ENCODE measurements around the gene ANKH.
A peak's percentile ranks its signal among the peaks of the same experiment; 100 is the strongest.
"Not testable (repeated sequence)": the region's sequence is repeated elsewhere in the genome, so short reads cannot be mapped to it uniquely, and the experiment has no call there.

The ANKH gene

DNA sequence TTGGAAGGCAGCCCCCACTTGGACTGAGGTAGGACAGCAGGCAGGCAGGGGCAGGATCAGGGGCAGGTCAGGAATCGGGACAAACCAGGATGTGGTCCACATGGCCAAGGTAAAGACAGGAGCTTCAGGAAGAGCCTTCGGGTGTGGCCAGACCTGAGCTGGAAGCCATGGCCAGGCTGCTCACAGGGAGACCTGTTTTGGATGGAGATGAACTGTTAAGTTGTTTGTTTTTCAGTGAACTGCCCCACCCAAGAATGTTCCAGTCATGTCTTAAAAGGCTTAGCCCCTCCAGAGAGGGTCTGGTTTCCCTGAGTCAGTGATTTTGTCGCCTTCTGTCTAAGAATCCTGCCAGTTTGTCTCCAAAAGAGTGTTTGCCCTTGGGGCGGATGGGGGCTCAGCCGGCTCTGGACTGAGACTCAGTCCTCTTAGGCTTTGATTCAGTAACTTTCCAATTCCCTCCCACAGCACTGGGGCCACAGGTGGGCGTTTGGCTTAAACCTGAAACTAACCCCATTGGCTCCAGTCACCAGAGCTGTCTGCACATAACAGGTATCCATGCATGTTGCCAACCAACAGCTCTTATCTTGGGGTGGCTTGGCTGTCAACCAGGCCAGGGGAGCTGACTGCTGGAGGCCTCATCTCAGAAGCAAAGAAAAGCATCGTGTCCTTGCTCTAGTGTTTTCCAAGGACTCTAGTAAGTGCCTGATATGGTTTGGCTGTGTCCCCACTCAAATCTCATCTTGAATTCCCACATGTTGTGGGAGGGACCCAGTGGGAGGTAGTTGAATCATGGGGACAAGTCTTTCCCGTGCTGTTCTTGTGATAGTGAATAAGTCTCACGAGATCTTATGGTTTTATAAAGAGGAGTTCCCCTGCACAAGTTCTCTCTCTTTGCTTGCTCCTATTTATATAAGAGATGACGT lies 11.3 kb upstream of the ANKH start:
- DNase-seq (ENCODE audit: low read depth in 2 of 2), result no peak

DNA sequence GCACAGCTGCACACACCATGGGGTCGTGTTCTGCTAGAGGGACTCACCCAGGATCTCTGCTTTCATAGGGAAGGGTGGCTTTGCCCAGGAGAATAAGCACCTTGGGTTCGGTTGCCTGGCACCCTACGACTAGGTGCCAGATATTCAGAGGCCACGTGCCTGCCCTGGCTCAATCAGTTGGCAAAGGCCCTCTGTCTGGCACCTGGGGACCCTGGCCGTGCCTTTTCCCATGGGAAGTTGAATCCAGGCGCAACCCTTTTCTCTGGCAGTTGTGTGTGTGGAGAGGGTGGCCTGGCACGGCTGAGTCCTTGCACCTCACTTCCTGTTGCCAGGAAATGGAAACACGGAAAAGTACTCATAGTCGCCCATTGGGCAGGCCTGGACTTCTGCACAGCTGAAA lies 10.2 kb upstream of the ANKH start:
- DNase-seq (ENCODE audit: low read depth in 2 of 2), result no peak

DNA sequence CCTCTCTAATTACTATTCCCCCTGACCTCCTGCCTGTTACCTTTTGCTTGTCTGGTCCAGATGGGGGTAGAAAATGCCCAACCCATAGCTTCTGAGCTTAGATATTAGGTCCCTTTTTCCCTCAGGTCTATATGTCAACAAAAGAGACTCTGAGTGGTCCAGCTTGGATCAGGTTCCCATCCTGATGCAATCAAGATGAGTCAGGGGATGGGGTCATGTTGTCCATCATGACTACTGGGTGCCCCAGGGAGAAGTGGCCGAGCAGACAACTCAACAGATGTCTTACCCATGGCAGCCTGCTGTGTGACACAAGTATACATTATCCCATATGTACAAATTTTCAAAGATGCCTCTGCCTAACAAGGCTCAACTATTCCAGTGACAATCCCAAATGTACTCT lies 9.1 kb upstream of the ANKH start:
- DNase-seq (ENCODE audit: low read depth in 2 of 2), result no peak

DNA sequence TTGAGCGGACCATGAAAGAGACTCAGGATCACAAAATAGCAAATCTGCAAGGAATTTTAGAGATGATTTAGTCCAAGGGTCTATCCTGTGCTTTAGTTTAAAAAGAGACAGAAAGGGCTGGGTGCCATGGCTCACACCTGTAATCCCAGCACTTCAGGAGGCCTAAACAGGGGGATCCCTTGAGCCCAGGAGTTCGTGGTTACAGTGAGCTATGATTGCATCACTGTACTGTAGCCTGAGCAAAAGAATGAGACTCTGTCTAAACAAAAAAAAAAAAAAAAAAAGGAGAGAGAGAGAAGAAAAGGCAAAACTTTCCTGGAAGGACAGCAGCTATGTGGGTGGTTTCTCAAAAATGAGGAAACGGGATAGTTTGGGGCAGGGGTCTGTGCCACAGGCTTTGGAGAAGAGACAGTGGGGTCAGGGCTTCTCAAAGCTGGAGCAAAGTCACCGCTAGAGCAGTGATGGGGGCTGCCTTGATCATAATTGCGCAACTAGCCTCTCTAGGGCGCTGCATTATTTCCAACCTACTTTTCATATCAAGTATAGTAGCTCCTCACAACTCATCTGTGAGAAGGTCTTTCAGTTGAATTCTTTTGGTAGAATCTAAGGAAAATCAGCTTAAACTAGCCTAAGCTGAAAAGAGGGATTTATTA lies 8.5 kb upstream of the ANKH start:
- DNase-seq (ENCODE audit: low read depth in 2 of 2), result no peak

DNA sequence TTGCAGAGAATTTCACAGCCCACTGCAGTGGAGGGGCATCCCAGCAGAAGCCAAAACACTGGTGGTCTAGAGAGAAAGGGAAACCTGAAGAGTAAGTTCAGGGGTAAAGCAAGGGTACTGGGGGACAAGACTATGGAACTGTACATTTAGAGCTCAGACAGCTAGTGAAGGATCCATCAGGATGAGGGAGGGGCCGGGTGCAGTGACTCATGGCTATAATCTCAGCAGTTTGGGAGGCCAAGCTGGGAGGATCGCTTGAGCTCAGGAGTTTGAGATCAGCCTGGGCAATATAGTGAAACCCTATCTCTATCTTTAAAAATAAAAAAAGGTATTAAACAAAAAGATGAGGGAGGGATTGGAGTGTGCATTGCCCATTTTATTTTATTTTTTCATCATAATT lies 7.8 kb upstream of the ANKH start:
- DNase-seq (ENCODE audit: low read depth in 2 of 2), result no peak

DNA sequence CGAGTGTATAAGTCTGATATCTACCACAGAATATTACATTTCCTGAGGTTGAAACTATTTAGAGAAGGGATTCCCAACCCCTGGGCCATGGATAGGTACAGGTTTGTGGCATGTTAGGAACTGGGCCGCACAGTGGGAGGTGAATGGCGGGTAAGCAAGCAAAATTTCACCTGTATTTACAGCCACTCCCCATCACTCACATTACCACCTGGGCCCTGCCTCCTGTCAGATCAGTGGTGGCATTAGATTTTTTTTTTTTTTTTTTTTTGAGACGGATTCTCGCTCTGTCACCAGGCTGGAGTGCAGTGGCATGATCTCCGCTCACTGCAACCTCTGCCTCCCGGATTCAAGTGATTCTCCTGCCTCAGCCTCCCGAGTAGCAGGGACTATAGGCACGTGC lies 6.6 kb upstream of the ANKH start:
- not testable (repeated sequence) for DNase-seq (ENCODE audit: low read depth in 2 of 2)

DNA sequence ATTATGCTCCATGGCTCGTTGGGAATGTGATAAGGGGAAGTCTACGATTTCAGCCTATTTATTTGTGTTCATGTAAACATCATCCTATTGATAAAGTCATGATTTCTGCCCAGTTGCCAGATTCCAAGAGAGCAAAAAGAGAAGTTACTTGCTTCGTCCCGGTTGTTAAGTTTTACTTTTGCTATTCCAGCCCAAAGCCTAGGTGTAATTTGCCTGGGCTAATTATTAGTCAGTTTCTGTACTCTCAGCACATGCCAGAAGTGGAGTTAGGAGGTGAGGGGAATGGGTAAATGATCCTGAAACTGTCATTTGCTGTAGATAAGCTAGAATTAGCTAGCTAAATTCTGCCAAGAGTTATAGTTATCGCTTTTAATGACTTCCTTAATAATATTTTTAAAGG lies 4.5 kb upstream of the ANKH start:
- no peak for DNase-seq (ENCODE audit: low read depth in 2 of 2)

DNA sequence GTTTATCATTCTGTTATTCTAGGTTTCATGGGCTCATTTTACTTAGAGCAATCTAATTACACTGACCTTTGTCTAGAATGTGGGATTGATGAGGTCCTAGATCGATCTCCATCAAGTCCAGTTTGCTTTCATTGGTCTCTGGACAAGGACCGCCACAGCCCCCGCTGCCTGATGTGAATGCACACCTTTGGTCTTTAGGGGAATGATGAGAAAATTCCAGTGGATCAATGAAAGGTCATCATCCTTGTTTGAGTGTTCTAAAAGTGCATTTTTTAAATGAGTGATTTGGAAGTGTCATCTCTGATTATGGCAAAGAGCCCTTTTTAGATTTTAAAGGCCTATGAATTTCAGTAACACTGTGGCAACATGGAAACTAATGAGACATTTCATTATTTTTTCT lies 2.2 kb upstream of the ANKH start:
- DNase-seq (ENCODE audit: low read depth in 2 of 2), result no peak

DNA sequence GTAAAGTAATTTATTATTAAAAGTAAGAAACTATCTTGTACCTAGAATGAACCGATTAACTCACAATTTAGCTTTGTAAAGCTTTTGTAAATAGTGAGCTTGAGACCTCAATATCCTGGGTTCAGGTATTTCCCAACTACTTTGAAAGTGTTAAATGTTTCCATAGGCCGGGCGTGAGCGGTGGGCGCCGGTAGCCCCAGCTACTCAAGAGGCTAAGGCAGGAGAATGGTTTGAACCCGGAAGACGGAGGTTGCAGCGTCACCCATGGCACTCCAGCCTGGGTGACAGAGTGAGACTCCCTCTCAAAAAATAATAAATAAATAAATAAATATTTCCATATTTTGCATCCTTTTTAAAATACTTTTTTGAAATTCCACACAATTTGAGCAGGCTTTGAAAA lies 1.5 kb upstream of the ANKH start:
- DNase-seq (ENCODE audit: low read depth in 2 of 2), result no peak

DNA sequence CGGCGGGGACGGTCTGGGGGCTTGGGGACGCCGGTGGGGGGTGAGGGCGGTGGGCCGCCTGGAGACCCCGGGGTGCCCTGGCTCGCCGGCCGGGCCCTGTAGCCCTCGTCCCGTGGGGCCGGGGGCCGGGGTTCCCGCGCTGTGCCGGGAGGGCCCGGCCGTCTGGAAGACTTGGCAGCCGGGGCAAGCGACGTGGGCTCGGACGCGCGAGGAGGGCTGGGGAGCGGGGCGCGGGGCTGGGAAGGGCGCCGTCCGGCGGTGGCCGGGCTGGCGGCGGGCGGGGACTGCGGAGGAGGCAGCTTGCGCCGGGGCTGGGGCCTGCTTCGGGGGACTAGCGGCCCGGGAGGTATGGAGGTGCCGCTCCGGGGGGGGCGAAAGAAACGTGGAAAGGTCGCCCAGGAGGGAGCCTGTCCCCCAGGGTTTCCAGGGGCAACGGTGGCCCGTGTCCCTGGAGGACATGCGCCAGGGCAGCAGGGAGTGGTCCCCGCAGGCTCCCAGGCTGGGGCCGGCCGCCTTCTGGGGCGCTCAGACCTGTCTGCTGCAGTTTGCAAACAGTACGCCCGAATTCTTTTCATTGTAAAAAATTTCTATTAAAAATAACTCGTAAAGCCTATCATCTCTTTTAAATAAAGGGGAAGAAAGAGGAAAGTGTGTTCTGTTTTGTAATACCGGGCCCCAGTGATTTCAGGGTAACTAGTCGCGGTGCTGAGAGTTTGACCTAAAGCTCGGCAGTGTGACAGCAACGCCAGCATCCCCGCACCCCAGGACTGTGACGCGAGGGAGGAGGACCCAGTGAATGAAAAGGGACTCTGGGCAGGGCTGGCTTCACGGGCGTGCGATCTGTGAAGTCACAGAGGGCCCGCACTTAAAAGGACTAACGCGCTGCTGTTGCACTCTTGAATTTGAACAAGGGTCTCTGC lies 752 bp upstream of the ANKH start:
- peak; percentile 46 to 56 for DNase-seq (ENCODE audit: low read depth in 2 of 2)

DNA sequence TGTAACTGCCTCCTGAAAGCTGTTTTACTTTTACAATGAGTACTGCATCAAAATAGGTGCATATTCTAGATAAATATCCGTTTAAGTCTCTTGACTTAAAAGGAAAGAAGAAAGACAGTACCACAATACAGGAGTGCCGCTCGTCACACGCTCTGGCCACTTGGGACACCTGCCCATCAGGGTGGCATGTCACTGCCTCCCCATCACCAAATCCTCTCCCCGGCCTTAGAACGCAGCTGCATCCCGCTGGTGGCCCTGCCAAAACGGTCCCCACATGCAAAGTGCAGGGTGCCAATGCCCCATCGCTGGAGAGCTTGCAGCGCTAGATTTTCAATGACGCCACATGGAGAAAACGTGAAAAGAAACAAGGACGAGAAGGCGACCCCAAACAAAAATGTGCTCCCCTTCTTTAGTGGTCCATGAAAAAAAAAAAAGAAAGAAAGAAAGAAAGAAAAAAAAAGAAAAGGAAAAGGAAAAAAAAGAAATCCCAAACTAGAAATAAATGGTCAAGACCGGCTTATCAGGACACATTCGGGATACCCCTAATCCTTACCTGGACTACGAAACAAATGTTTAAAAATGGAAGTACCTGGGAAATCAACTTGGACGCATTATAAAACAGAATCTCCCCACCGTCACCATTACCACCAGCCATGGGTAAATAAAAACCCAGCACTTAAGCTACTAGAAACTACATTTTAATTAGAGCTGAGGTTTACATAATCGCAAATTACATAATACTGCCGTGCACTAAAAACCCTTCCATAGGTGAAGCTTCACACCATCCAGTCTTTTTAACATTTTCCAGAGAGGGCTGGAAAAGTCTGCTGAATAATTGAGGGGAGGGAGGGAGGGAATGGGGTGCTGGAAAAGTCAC lies 1.0 kb downstream of the ANKH start:
- peak in 1 of 2 donors; percentile 53 for DNase-seq (ENCODE audit: low read depth in 2 of 2)

DNA sequence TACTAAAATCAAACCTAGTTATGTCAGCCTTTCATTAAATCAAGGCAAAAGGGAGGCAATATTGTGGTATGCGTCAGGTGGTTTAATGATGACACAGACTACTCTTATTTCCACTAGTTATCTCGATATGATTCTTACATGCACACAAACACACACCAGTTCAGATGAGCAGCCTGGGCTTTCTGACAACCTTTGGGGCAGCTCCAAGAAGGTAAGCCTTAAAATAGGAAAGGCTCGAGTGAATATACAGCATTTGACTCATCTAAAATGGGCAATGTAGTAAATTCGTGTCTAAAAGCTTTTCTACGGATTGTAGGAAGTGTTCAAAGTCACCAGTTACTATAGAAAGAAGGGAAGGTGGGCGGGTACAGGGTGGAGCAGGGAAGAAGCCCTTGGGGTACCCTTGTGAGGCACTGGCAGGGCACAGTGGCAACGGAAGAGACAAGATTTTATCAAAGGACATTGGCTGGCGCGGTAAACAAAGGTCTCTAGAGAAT lies 1.9 kb downstream of the ANKH start:
- peak in 1 of 2 donors; percentile 5 for DNase-seq (ENCODE audit: low read depth in 2 of 2)

DNA sequence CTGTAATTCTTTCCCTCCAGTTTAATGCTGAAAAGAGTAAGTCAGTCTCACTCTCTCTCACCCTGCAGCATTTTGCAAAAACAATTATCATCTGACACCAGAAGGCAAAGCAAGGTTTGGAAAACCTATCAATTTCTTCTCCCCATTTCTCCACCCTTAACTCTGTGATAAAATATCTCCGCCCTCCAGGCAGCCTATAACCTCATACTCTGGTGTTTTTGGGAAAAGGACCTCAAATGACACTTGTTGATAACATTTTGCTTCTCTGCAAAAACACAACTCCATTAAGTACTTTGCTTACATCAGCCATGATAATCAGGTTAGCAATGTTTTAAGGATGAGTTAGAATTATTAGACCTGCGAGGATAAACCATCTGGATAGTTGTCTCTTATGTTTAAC lies 2.3 kb downstream of the ANKH start:
- DNase-seq (ENCODE audit: low read depth in 2 of 2), result no peak

DNA sequence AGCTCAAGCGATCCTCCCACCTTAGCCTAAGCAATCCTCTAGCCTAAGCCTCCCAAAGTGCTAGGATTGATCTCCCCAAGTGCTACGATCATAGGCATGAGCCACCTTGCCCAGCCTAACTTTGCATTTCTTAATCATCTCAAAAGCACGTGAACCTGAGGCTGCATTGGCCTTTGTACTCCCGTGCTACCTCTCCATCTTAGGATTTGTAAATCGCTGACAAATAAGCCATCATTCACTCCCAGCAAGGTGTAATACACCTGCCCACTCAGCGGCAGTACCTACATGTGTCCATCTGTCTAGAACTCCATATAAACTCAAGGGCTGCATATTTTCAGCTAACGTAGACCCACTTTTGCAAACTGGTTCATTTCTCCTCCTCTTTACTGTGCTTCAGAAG lies 2.8 kb downstream of the ANKH start:
- DNase-seq (ENCODE audit: low read depth in 2 of 2), result no peak

DNA sequence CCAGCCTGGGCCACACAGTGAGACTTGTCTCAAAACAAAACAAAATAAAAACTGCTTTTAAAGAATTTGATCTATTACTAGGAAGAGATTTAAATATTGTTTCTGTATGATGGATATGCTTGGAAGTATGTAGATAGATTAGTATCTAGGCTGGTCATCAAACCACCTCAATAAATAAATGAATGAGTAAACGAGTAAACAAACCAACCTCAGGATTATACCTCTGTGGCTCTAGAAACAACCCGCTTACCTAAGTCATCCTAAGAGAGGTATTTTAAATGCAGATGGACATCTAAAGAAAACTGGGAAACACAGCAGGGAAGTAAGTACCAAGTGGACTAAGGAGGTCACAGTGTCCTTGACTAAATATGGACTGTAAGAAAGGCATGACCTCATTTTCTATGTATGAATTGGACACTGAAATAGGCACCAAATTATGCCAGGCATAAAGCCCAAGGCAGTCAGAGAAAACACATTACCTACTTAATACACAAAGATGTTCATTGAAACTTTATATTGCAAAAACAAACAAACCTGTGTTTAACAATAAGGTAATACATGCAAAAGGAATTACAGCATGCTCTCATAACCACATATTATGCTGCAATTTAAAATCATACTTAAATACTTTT lies 7.3 kb downstream of the ANKH start:
- DNase-seq (ENCODE audit: low read depth in 2 of 2), result no peak

DNA sequence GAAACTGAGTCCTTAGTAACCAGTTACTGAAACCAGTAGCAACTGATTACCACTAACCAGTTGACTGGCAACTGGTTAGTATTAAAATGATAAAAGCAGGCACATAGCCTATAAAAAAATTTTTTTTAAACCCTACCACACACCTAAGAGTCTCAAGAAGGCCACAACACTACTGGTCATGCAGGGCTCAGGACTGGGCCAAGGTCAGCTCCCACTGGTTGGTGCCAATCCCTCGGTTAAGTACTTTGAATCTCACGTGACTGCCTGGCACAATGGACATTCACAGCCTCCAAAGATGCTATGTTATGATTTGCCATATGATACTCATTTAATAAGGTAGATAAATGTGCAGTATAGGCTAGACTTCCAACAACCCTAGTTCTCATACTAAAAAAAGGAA lies 8.5 kb downstream of the ANKH start:
- DNase-seq (ENCODE audit: low read depth in 2 of 2), result no peak

DNA sequence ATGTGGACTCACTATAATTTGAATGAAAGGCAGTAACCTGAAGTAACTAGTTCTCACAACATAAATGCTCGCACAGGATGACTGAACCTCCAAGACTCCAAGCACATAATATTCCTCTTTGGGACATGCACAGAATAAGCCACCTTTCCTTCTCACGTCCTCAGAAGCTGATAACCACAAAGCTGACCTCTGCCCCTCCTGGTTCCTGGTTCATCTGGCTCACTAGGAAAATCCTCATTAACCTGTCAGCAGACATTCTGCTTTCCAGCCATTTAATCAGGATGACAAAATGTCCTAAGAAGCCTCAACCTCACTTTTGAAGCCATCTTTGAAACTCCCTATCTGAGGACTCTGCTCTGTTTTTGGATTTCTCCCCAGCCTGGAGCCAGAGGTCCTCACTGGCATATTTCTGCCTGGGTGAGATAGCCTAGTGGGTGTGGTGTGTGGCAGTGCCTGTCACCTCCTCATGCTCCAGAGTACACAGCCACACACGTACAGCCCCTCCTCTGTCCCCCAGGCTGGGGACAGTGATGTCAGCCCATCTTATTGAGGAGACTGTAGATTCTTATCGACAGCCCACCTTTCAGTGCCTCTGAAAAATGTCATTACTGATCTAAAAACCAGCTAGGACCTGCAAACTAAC lies 10.3 kb downstream of the ANKH start:
- DNase-seq (ENCODE audit: low read depth in 2 of 2), result no peak

DNA sequence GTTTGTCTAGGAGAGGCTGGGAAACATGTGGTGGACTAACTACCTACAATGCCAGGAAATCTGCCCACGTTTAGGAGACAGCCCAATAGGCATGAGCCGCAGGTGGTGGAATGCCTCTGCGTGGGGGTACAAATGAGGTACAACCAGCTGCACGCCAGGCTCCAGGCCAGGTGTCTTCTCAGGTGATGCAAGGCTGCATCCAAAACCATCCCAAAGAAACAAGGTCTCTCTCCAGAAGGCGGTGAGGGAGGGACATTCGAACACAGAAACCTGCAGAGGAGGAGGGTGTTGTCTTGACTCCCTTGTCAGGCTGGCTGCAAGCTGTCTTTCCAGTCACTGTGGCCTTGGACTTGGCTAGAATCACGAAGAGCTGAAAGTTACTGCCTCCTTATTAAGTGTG lies 11.6 kb downstream of the ANKH start:
- no peak for DNase-seq (ENCODE audit: low read depth in 2 of 2)

DNA sequence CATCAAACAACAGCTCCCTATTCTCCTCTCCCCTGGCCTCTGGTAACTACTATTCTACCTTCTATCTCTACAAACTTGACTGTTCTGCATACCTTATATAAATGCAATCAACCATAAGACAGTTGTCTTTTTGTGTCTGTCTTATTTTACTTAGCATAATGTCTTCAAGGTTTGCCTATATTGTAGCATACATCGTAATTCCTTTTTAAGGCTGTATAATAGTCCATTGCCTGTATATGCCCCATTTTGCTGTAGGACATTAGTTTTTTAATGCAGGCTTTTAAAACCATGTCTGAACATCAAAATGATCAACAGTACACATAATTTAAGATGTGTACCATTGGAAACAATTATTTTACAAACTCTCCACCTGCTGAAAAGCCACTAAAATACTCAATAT lies 12.4 kb downstream of the ANKH start:
- DNase-seq (ENCODE audit: low read depth in 2 of 2), result no peak

DNA sequence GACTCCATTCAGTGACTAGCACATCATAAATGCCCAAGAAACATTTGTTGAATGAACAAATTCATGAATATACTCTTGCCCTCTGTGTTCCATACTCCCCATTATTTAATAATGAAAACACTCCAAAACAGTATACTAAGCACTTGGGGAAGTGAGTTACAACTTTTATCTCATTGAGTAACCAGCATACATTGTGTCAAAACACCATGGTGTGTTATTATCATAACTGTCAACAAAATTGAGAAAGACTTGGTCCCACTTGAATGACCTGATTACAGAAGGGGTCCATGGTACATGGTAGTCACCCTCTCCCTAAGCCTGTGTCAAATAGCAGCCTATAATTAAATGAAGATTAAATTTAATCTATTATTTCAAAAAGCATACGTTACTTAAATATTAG lies 16.2 kb downstream of the ANKH start:
- no peak for DNase-seq (ENCODE audit: low read depth in 2 of 2)

Measured in stimulated activated CD8-positive, alpha-beta memory T cell treated with anti-CD3 and anti-CD28 coated beads, Interleukin-2, amount 100 ng/mL, for 48 hours (primary cell).